Measurements from ENCODE around the gene IQGAP2. TPM values are rescaled to one million over a fixed set of nuclear protein-coding genes. Genes with fewer than 3 reads are reported as not detected.

The IQGAP2 gene
- total and polyA plus RNA-seq, 9 of the 15 experiments (the other 6 are each of a cell fraction or from before 2014, with no cell fraction given) = 8.7 to 23.2 (median 17.4) TPM

GRCh38 chr5:76692274-76692540, 289.1 kb downstream of the IQGAP2 start (continued):
- no peak for TF ChIP-seq MGA (IDR thresholded peaks at IDR 0.05)
- TF ChIP-seq ATF7 (IDR thresholded peaks at IDR 0.05) = no peak
- no peak for TF ChIP-seq NR3C1 (CRISPR knock-in tag; IDR thresholded peaks at IDR 0.05)
- TF ChIP-seq GTF2F1 (IDR thresholded peaks at IDR 0.05; ENCODE audit: low read depth, low read length) = no peak
- TF ChIP-seq ARID3A (IDR thresholded peaks at IDR 0.05; ENCODE audit: borderline replicate concordance, low read depth, low read length) = no peak
- no peak for TF ChIP-seq PHF20 (IDR thresholded peaks at IDR 0.05; ENCODE audit: partially characterized antibody)
- TF ChIP-seq CGGBP1 (CRISPR knock-in tag; IDR thresholded peaks at IDR 0.05) = no peak
- no peak for TF ChIP-seq ZBTB43 (CRISPR knock-in tag; IDR thresholded peaks at IDR 0.05)
- no peak for TF ChIP-seq CREB1 (IDR thresholded peaks at IDR 0.05)
- TF ChIP-seq CREB1 (CRISPR knock-in tag; IDR thresholded peaks at IDR 0.05) = no peak
- TF ChIP-seq BMI1 (IDR thresholded peaks at IDR 0.05; ENCODE audit: low read length) = no peak
- no peak for TF ChIP-seq ZNF76 (CRISPR knock-in tag; IDR thresholded peaks at IDR 0.05; ENCODE audit: borderline replicate concordance)
- no peak for TF ChIP-seq MTA1 (IDR thresholded peaks at IDR 0.05; ENCODE audit: borderline replicate concordance)
